ENCODE measurements around the gene ACTL6B.

DNA sequence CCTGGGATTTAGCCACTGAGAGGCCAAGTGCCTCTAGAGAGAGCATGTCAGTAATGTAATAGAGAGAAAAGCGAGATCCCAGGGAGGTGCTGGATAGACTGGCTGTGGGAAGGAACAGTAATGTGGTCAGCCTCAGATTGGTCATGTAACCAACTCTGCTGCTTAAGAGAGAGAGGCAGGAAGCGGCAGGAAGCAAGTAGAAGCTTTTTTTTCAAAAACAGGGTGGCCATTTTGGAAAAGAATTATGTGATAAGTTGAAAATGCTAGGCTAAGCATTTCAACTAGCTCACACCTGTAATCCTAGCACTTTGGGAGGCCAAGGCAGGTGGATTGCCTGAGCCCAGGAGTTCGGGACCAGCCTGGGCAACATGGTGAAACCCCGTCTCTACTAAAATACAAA, 57.8 kb downstream of the ACTL6B start:
- TF ChIP-seq POLR2A (IDR thresholded peaks at IDR 0.05; ENCODE audit: low read depth, low read length) (no peak), EZH2 (IDR thresholded peaks at IDR 0.05; ENCODE audit: borderline replicate concordance, low read depth, low read length, severe bottlenecking) (no peak), POLR2AphosphoS5 (IDR thresholded peaks at IDR 0.05; ENCODE audit: insufficient read depth, low read depth, low read length) (no peak), MYC (IDR thresholded peaks at IDR 0.05; ENCODE audit: low read depth, low read length) (no peak), JUN (IDR thresholded peaks at IDR 0.05; ENCODE audit: borderline replicate concordance, insufficient read depth, insufficient read length, low read depth) (no peak)
- TF ChIP-seq, protein P1, sequence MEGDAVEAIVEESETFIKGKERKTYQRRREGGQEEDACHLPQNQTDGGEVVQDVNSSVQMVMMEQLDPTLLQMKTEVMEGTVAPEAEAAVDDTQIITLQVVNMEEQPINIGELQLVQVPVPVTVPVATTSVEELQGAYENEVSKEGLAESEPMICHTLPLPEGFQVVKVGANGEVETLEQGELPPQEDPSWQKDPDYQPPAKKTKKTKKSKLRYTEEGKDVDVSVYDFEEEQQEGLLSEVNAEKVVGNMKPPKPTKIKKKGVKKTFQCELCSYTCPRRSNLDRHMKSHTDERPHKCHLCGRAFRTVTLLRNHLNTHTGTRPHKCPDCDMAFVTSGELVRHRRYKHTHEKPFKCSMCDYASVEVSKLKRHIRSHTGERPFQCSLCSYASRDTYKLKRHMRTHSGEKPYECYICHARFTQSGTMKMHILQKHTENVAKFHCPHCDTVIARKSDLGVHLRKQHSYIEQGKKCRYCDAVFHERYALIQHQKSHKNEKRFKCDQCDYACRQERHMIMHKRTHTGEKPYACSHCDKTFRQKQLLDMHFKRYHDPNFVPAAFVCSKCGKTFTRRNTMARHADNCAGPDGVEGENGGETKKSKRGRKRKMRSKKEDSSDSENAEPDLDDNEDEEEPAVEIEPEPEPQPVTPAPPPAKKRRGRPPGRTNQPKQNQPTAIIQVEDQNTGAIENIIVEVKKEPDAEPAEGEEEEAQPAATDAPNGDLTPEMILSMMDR (IDR thresholded peaks at IDR 0.05; ENCODE audit: extremely low read depth in 1 of 2, insufficient read depth in 1 of 2, low read depth in 1 of 2, low read length in 2 of 2): no peak
- TF ChIP-seq, protein P2, sequence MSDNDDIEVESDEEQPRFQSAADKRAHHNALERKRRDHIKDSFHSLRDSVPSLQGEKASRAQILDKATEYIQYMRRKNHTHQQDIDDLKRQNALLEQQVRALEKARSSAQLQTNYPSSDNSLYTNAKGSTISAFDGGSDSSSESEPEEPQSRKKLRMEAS (IDR thresholded peaks at IDR 0.05; ENCODE audit: insufficient read depth, insufficient read length): no peak
